NCI-H526 treated with DMSO at 0.1 percent for 48 hours (cell line): ENCODE measurements around the gene NTRK2.

Experiments
- DNase-seq: peaks from one replicate; lab custom pipeline; 2025; lab: John Stamatoyannopoulos, UW

The NTRK2 gene

DNA sequence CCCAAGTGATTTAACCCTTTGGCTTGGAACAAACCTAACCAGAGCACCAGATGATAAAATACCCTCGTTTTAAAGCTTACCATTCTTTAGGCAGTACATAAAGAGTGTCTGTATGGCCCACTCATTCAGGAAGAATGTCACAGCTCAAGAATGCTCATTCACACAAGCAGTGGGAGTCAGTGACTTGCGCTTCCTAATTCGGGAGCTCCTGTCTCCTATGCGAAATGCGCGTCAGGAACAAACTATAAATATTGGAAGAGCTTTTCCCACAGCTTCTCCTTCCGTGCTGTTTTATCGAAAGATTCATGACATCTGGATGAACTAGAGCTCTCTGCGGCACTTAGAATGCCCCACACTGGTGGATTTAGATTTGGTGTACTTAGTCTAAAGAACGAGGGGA, 66.6 kb downstream of the NTRK2 start:
- DNase-seq, result no peak

DNA sequence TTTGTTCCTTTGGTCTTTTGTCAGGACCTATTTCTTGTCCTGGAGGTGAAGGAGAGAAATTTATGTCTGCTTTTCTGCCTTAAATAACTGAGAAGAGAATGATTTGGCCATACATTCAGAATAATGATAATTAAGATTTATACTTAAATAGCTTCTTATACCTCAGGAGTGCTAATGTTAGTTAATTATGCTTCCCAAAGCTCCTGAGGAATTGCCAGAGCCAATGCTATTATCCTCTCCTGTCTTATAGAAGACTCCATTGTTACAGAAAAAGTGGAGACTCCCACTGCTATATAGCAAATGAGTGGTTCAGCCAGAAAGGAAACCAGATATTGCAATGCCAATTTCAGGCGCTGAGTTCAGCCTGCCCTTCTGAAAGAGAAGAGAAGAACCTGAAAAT, 67.0 kb downstream of the NTRK2 start:
- DNase-seq, result no peak

DNA sequence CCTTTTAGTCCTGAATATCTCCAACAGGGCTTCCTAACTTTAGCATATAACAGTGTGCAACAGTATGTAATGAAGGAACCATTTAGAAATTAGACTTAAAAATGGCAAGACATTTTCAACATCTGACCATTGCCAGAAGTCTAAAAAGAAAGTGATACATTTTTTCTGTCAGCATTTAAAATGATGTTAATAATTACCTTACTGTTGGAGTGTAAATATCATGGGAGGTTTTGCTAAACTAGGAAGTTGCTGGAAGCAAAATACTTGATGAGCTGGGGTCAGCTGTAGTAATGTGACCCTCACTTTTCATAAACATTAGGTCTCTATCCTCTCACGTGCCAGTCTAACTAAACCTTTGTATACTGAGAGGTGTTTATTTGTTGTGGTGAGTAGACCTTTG, 68.8 kb downstream of the NTRK2 start:
- DNase-seq, result no peak

DNA sequence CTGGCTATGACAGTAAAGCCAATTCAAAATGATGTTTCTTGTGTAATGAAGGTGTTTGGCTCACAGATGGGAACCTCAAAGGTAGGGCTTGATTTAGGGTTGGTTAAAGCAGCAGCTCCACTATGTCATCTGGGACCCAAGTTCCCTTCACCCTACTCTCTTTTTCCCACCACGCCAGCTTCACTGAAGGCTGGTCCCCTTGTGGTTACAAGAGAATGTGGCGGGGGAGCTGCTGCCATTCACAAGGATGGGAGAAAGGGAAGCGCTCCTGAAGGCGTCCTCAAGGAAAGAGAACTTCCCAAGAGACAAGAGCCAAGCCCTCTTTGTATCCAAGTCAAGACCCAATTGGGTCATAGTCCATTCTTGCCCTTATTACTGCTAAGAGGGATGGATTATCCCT, 72.7 kb downstream of the NTRK2 start:
- DNase-seq, result no peak

DNA sequence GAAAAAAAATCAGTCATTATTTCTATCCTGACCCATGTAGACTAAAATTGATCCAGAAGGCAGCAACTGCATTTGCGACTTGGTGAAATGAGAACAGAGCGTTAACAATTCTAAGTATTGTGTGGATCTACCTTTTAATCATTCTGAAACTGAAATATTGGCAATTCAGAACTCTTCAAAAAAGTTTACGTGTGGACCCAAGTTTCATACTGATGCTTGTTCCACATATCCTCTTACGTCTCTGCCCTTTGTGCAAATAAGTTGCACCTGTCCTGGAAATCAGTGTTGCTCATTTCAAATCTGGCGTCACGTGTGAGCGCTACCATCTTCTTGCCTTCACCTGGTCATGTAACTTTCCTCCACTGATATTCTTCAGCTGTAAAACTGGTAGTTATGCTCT, 74.7 kb downstream of the NTRK2 start:
- no peak for DNase-seq

DNA sequence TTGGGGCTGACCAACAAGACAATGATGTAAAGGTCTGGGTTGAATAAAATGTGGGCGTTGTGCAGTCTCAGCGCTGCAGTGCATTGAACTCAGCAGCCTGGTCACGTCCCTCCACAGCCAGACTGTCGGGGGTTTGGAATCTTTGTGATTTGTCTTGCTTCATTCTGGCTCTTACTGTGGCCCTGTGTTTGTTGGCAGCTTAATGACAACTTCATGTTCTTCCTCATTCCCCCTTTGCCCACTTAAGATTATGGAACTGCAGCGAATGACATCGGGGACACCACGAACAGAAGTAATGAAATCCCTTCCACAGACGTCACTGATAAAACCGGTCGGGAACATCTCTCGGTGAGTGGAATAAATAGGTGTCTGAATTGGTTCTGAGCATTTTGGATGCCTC, 75.2 kb downstream of the NTRK2 start:
- DNase-seq, result no peak

DNA sequence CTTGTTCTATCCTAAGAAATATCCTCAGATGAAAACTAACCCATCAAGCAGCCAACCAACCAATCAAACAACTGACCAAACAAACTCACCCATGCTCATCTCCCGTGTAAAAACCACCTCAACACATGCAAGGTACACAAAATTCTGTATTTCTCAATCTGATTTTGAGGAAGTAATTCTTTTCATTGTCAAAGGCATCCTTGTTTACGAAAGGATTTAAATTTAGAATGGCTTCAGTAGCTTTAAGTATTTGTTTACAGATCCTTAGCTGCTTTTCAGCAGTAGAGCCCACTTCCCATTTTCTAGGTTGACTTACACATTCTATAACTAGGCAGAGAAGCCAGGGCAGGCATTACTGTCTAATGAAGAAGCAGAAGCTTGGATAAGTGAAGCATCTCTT, 78.6 kb downstream of the NTRK2 start:
- no peak for DNase-seq

DNA sequence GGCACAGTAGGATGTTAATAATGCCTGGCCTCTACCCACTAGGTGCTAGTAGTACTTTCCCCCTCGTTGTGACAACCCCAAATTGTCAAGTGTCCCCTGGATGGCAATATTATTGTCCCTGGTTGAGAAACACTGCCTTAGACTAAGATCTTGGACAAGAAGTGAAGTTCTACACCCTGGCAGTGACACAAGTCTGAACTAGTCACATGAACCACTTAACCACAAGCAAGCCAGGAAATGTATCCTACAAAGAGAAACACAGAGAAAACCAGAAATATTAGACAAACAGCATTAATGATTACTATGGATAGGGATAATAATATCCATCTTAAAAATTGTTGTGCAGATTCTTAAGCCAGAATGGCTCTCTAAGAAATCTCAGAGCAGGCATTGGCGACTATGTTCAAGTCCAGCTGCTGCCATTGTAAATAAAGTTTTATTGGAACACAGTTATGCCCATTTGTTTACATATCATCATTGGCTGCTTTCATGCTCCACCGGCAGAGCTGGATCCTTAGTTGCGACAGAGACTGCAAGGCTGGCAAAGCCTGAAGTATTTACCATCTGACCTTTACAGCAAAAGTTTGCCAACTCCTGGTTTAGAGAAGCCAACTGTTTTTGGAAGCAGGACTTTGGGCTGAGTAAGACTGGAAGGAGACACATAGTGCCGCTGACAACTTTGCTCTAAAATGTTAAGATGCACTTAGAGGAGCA, 80.8 kb downstream of the NTRK2 start:
- no peak for DNase-seq

DNA sequence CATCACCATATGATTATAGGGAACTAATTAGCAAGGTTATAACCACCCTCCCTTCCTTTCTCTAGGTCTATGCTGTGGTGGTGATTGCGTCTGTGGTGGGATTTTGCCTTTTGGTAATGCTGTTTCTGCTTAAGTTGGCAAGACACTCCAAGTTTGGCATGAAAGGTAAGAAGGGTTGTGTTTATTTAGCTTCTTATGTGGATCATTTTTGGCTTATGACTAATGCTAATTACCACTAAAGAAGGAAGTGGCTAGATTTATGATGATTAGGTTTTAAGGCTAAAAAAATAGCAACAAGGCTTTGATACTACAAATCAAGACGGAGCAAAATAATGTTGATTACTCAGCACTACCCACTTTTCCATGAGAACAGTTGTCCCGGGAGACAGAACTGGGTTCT, 82.4 kb downstream of the NTRK2 start:
- DNase-seq, result no peak

DNA sequence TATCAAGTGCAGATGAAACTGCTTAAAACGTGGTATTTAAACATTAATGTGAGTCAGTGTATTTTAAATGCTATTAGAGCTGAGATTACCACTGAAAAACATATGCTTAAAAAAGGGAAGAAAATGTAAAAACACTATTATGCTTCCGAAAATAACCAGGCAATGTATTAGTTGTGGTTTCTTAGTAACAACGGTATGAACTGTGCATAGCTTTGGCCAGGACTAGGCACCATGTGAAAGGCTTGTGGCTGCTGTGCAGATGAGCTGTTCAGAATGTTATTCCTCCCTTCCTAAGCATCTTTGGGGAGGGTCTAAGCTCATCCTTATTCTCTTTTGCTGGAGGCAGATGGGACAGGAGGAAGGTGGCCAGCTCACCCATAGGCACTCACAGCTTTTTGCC, 84.9 kb downstream of the NTRK2 start:
- DNase-seq, result no peak

DNA sequence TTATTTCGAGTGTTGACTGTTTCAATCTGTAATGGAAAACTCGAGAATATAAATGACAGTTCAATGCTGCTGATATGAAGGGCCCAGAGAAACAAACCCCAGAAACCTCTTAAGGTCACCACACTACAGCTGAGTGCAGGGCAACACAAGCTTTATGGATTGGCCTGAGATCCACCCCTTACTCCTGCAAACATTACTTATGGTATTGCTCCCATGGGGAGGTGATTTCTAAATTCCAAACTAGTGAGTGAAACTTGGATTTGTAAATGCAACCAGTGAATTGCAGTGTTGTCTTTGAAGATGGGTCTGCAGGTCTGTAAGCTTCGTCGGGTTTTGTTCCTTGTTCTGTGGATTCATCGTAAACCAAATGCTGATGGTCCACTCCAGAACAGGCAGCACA, 85.4 kb downstream of the NTRK2 start:
- DNase-seq, result no peak

DNA sequence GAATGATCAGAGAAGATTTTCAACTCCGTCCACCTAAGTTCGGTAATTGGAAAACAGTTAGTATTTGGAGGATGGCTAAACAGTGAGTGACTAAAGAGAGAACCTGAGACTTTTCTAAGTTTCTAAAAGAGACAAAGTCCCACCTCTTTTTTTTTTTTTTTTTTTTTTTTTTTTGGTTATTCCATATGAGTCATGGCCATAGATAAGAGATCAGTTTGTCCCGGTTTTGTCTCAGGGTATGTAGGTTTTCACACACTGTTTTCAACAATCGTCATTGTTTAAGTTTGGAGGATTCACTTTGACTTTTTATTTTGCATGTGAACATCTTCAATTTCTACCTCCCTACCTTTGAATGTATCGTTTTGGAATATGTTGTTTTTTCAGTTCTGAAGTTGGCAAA, 85.9 kb downstream of the NTRK2 start:
- no peak for DNase-seq

DNA sequence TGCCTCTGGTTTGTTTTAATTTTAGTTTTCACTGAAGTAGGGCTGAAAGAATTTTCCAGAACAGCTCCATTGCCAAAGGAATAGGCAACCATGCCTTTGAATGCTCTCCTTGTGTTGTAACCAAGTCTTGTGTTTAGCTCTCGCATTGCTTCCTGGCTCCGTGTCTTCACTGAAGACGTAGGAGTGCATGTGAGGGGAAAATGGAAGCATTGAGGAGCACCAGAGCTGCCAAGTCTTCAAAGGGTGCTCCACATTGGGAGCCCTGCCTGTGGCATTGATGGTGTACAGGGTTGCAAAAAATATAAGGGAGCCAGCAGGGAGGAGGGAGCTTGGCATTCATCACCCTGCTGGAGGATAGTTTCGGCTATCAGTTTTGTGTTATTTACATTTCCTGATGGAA, 86.6 kb downstream of the NTRK2 start:
- DNase-seq, result no peak

DNA sequence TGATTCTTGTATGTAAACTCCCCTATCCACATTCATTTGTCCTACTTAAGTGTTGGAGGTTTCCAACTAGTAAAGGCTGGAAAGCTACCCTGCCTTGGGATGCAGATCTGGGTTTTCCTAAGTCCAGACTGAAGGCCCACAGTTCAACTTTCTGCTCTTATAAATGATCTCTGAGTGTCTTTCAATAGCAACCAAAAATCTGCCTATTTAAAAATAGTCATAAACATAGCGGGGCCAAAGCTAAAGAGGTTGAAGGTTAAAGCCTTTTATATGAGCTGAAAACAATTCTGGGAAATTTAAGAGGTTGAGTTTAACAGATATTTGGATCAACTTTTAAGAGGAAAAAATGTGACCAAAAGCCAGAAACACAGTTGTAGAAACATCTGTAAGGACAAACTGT, 87.2 kb downstream of the NTRK2 start:
- no peak for DNase-seq

DNA sequence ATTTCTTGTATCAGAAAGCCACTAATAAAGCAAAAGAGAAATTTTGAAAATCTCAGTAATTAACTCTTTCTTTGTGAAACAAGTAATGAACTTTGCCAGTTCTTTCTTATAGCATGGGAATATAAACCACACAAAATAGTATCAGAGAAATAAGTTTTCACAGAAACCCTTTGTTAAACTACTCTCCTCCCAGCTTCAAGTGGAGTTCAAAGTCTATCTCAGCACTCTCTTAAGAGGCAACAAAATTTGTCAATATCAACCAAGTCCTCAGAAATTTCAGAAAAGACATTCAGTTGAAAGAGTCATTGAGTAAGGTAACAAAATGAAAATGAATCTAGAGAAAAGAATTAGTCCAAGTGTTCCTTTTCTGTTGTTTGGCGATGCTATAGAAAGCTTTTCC, 89.3 kb downstream of the NTRK2 start:
- no peak for DNase-seq

DNA sequence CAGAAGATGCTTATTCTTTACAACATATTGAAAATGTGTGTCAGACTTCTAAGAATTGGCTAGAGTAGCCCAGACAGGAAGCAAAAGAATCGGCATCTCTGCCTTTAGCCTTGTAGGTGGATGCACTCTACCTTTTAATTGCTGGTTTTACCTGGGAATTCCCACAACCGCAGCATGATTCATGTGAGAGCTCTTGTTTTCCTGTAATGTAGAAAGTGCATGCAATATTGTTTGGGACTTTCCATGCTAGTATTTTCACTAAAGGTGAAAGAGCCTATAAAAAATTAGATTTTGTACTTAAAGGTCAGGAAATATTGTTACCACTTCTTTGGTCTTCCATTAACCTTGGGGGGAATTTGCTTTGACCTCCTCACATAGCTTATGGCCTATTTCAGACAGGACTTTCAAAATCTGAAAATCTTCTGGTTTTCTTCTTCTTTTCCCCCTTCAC, 89.8 kb downstream of the NTRK2 start:
- no peak for DNase-seq

DNA sequence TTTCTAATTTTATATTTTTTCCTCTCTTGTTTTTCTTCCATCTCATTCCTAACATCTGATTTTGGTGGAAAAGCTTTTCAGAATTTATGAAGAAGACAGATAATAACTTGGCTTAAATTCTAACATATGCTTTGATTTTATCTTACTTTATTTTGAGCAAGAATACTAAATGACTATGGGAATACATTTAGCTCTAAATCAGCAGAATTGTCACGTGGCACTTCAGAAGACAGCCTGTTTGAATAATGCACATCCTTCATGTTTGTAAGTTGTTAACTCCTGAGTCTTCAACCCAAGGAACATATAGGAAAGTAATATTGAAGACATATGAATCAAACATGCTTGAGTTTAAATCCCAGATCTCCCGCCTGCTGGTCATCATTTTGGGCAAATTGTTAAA, 90.3 kb downstream of the NTRK2 start:
- DNase-seq, result no peak

DNA sequence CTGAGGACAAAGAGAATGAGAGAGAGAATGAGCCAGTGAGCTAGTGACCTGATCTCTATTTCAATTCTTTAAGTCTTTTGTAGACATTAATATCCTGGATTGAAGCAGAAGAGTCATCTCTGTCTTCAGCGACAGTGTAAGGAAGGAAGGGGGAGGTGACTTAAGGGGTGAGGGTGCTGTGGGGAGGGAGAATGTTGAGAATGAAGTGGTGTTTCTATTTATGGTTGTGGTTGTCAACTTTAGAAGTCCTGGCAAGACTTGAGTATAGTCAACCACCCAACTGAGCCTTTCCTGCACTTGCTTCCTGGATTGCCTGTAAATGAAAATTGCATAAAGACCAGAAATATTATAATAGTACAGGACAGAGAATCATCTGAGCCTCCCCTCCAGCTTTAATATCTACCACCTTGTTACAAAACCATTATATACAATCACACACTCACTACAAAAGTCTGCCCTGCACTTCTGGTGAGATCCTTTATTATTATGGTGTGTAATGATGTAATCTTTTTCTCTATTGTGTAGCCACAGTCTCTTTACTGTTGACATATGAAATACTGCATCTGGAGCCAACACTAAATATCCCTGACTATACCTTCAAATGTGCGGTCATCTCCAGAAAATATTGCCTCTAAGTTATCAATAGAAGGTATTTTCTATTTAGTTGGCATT, 91.7 kb downstream of the NTRK2 start:
- DNase-seq, result no peak

DNA sequence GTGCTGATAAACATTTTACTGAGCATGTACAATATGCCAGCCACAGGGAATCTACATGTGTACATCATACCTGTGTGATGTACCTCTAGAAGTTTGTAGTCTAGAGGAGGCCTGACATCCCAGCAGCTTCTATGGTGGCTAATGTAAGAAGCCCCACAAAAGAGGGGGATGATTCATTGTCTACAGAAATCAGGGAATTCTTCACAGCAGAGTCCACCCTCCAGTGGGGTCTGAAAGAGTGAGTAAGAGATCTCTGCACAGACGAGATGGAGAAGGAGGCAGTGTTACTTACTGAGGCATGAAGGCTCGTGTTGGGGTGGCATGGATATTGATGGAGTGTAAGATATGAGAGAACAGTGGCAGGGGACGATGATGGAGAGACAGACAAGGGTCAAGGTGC, 103.0 kb downstream of the NTRK2 start:
- DNase-seq, result no peak

DNA sequence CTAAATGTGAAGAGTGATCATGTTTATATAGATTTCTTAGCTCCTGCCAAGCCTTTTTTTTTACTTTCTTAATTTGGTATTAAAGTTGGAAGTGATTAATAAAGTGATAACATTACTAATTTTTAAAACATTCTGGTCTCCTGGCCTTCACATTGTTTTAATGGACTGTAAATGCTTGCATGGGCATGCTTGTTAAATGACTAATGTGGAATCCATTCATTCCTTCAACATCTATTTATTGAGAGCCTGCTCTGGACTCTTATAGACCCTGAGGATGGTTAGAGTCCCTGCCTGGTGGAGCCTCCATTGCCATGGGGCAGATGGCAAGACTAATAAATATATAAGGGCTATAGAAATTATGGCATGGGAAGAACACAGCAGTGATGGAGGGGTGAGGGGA, 103.5 kb downstream of the NTRK2 start:
- no peak for DNase-seq

DNA sequence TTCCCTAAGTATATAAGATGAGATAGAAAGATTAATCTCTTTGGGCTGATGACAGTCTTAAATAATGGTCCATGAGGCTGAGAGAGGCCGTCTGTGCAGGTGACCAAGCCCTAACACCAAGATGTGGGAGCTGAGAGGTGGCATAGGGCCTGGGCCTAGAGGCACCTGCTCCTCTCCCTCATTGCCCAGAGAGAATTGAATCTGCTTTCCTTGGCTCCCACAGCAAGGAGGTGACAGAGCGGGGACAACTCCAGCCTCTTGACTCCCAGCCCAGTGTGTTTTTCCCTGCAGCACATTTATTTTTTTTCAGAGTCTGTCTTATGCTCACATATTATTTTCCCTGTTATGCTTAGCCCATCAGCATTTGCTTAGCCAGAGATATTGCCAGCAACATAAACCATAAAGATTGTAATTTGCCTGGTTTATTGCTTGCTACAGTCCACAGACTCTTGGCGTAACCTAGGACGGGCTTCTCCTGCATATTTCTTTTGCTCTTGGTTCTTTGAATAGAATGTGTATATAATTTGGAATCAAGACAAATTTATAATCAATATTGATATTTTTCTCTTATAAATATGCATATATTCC, 105.6 kb downstream of the NTRK2 start:
- DNase-seq, result peak; percentile 10

DNA sequence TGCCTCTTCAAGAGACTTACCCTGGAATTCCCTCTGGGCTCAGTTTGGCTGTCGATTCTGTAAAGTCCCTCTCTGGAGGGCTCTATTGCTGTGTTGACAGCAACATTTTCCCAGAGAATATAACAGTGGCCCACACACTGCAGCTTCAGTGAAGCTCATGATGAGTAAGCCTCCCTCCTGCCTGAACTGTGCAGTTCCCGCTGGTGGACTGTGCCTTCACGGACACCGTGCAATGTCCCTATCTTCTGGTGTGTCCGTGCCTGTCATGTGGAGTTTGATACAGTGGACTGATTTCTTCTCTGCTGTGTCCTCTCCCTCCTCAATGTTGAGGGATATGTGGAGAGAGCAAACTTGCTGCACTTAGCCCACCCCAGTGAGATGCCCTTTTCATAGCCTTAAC, 109.0 kb downstream of the NTRK2 start:
- DNase-seq, result no peak

DNA sequence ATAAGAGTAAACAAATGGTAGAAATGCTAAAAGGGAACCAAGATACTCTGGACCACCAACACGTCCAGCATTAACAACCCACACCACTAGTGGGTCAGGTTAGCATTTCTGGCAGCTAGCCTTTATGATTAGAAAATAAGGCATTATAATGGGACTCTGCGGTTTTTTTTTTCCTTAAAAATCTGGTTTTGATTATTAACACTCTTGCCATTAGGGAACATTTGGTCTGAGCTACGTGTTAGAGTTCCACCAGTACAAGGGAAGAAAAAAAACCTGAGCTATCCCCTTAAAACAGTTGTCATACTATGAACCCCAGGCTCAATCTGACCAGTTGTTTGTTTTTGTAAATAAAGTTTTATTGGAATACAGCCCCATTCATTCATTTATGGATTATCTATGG, 110.4 kb downstream of the NTRK2 start:
- DNase-seq, result no peak

DNA sequence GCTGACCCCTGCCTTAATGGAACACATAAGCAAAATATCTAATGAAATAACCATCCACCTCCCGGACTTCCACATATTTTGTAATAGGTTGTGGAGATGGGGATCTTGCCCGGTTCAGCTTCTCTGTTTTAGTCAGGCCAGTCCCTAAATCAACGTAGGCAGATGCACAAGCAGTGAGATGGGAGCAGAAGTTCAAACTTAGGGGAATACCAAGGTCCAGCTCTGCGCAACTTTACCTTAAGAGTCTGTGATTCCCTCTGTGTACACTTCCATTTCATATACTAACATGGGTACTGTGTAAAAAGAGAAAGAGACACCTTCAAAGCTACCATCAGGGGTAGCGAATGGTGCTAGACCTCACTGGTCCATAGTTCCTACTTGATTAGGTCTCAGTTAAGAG, 110.9 kb downstream of the NTRK2 start:
- DNase-seq, result no peak
